ENCODE measurements around the gene PATE3. TPM values are rescaled to one million over a fixed set of nuclear protein-coding genes. Genes with fewer than 3 reads are reported as not detected.

Gene PATE3
- total RNA-seq, 1 donor = not detected

GRCh38 chr11:125784678-125785077, 3.2 kb upstream of the PATE3 start:
- Histone ChIP-seq H3K4me1 (ENCODE audit: insufficient read depth, low read length) (no peaks in the 10 kb centered on the region), H3K4me3 (ENCODE audit: low read length) (no peak overlapping the region), H3K27me3 (ENCODE audit: insufficient read depth, low read length) (no peaks in the 10 kb centered on the region), H3K9me3 (ENCODE audit: low read depth, low read length) (no peaks in the 10 kb centered on the region)

DNA sequence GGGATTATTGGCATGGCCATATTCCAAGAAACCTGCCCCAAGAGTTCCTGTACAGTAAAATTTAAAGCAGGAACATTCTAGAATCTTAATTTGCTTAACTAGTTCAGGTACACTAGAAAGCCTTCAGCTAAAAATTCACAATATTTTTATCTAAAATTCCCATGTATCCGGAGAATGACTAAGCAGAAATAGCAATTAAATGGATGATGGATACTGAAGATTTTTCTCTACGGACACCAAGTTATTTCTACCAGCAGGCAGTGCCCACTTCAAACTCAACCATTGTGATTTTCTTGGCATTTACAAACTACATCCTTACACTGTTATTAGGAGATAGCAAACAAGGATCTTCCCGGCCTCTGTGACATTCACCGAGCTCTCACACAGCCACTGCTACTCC, 2.9 kb downstream of the PATE3 start:
- H3K27me3 ChIP-seq (ENCODE audit: insufficient read depth, low read length) = peaks cover 3% of the 10 kb centered on the region
- no peak overlapping the region for H3K4me3 ChIP-seq (ENCODE audit: low read length)
- H3K4me1 ChIP-seq (ENCODE audit: insufficient read depth, low read length) = no peaks in the 10 kb centered on the region
- peaks cover 11% of the 10 kb centered on the region for H3K9me3 ChIP-seq (ENCODE audit: low read depth, low read length)

DNA sequence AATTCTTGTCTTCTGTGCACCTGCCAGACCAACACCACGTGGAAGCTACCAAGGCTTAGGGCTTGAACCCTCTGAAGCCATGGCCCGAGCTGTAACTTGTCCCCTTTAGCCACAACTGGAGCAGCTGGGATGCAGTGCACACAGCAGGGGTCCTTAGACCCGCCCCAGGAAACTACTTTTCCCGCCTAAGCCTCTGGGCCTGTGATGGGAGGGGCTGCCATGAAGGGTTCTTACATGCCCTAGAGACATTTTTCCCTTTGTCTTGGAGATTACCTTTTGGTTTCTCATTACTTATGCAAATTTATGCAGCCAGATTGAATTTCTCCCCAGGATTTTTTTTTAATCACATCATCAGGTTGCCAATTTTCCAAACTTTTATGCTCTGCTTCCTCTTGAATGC, 9.7 kb downstream of the PATE3 start:
- Histone ChIP-seq H3K27me3 (ENCODE audit: insufficient read depth, low read length) (peaks cover 3% of the 10 kb centered on the region), H3K4me3 (ENCODE audit: low read length) (no peak overlapping the region), H3K9me3 (ENCODE audit: low read depth, low read length) (peaks cover 25% of the 10 kb centered on the region), H3K4me1 (ENCODE audit: insufficient read depth, low read length) (no peaks in the 10 kb centered on the region)

DNA sequence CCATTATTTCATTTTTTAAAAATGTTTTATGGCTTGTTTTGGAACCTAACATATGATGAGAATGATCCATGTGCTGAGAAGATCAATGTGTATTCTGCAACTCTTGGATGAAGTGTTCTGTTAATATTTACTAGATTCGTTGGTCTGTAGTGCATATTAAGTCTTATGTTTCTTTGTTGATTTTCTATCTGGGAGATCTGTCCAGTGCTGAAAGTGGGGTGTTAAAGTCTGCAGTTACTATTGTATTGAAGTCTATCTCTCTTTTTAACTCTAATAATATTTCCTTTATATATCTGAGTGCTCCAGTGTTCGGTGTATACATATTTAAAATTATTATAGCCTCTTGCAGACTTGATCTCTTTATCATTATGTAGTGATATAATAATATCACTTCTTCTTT, 11.9 kb downstream of the PATE3 start:
- H3K4me3 ChIP-seq (ENCODE audit: low read length) = no peak overlapping the region
- H3K4me1 ChIP-seq (ENCODE audit: insufficient read depth, low read length) = no peaks in the 10 kb centered on the region
- peaks cover 22% of the 10 kb centered on the region for H3K9me3 ChIP-seq (ENCODE audit: low read depth, low read length)
- H3K27me3 ChIP-seq (ENCODE audit: insufficient read depth, low read length) = no peaks in the 10 kb centered on the region

- H3K27me3 ChIP-seq (ENCODE audit: insufficient read depth, low read length) = no peaks in the 10 kb centered on the region
- no peak overlapping the region for H3K4me3 ChIP-seq (ENCODE audit: low read length)
- peaks cover 16% of the 10 kb centered on the region for H3K9me3 ChIP-seq (ENCODE audit: low read depth, low read length)
- H3K4me1 ChIP-seq (ENCODE audit: insufficient read depth, low read length) = no peaks in the 10 kb centered on the region
Measured at GRCh38 chr11:125802387-125802786, 14.5 kb downstream of the PATE3 start.

DNA sequence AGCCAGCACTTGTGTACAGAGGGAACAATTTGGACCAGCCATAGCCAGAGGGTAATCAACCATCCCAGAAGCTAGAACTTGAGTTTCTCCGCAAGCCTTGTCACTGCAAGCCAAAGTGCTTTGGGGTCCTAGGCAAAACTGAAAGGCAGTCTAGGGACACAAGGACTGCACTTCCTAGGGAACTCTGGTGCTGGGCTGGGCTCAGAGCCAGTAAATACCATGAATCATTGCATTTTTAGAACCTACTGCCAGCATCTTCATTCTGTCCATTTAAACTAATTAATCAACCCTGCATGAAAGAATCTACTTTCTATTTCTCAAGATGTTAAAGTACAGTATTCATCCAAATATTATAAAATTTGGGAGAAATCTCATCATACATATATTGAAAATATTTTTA, 20.0 kb downstream of the PATE3 start:
- H3K4me3 ChIP-seq (ENCODE audit: low read length) = no peak overlapping the region
- no peaks in the 10 kb centered on the region for H3K27me3 ChIP-seq (ENCODE audit: insufficient read depth, low read length)
- H3K9me3 ChIP-seq (ENCODE audit: low read depth, low read length) = peaks cover 8% of the 10 kb centered on the region
- no peaks in the 10 kb centered on the region for H3K4me1 ChIP-seq (ENCODE audit: insufficient read depth, low read length)

GRCh38 chr11:125833016-125833415, 45.1 kb downstream of the PATE3 start, which contains the start of gene PATE4:
PATE4 (plus strand) TSS chr11:125833316; CDS start chr11:125833360, 44 bp downstream.
- Histone ChIP-seq H3K27me3 (ENCODE audit: insufficient read depth, low read length) (no peaks in the 10 kb centered on the region), H3K9me3 (ENCODE audit: low read depth, low read length) (no peaks in the 10 kb centered on the region), H3K4me1 (ENCODE audit: insufficient read depth, low read length) (no peaks in the 10 kb centered on the region), H3K4me3 (ENCODE audit: low read length) (no peak within 1 kb of the TSS)

- no peak overlapping the region for H3K4me3 ChIP-seq (ENCODE audit: low read length)
- no peaks in the 10 kb centered on the region for H3K27me3 ChIP-seq (ENCODE audit: insufficient read depth, low read length)
- H3K9me3 ChIP-seq (ENCODE audit: low read depth, low read length) = no peaks in the 10 kb centered on the region
- H3K4me1 ChIP-seq (ENCODE audit: insufficient read depth, low read length) = no peaks in the 10 kb centered on the region
Measured at GRCh38 chr11:125835748-125836147, 47.8 kb downstream of the PATE3 start.

Other genes starting within 250 kb of the PATE3 start
- gene EI24, start 218.7 kb upstream of the PATE3 start, total RNA-seq = 28.7 TPM
- 28.2 TPM for gene STT3A, start 195.3 kb upstream of the PATE3 start, total RNA-seq
- gene CHEK1, start 163.0 kb upstream of the PATE3 start, total RNA-seq = 7.3 TPM
- gene ACRV1, start 107.3 kb upstream of the PATE3 start, total RNA-seq = not detected
- gene PATE1, start 41.8 kb upstream of the PATE3 start, total RNA-seq = not detected
- not detected for gene PATE2, start 9.3 kb upstream of the PATE3 start, total RNA-seq
- not detected for gene PATE4, start 45.2 kb downstream of the PATE3 start, total RNA-seq
- gene HYLS1, start 99.5 kb downstream of the PATE3 start, total RNA-seq = 2.7 TPM
- gene PUS3, start 115.1 kb downstream of the PATE3 start, total RNA-seq = 5.8 TPM
- 0.10 TPM for gene DDX25, start 116.4 kb downstream of the PATE3 start, total RNA-seq
- not detected for gene VSIG10L2, start 157.9 kb downstream of the PATE3 start, total RNA-seq